NCI-H146 treated with DMSO at 0.1 percent for 48 hours (cell line): Measurements from ENCODE around the gene RAD51.

Source experiments
- DNase-seq: peaks from one replicate; lab custom pipeline; 2025; ENCODE audit not compliant: unreplicated experiment; lab: John Stamatoyannopoulos, UW

RAD51 gene

GRCh38 chr15:40776537-40777141, 81.7 kb downstream of the RAD51 start:
- DNase-seq: no peak
